ENCODE measurements around the gene GFOD2. TPM values are rescaled to one million over a fixed set of nuclear protein-coding genes. Genes with fewer than 3 reads are reported as not detected.

The GFOD2 gene
- total RNA-seq, 2 experiments from 2014 or later: 16.2 to 18.0 TPM

GRCh38 chr16:67644038-67644437, 75.1 kb downstream of the GFOD2 start:
- H3K4me2 ChIP-seq (ENCODE audit: low read length): peak overlapping the region; percentile 97
- peak overlapping the region; percentile 76 for H3K4me3 ChIP-seq (ENCODE audit: low read depth, low read length, poor library complexity, severe bottlenecking)
- H3K9me3 ChIP-seq (ENCODE audit: low read length): no peaks in the 10 kb centered on the region
- intact Hi-C loops (cut with micrococcal nuclease; ENCODE audit: unreplicated experiment): loop anchor here (1.0 kb wide), 2 partner anchors 82 to 97 kb away; partner anchors contain the start of gene CTCF
- no peaks in the 10 kb centered on the region; the same call in 1 of the 2 replicates for H4K20me1 ChIP-seq (ENCODE audit: insufficient read depth, low read length)
- H3K79me2 ChIP-seq (ENCODE audit: insufficient read depth, low read depth, low read length): peaks cover 14% of the 10 kb centered on the region; the same call in 1 of the 2 replicates
- peaks cover 25% of the 10 kb centered on the region for H3K4me1 ChIP-seq (ENCODE audit: insufficient read depth, low read length, poor library complexity, severe bottlenecking)
- H3K36me3 ChIP-seq (ENCODE audit: insufficient read depth, low read length): peaks cover 39% of the 10 kb centered on the region
- CTCF ChIA-PET (ENCODE audit: unreplicated experiment): interaction anchor here (0.6 to 3.0 kb wide), 6 partner anchors 15 to 100 kb away, joined by 3 to 43 read pairs (median 5); partner anchors contain the start of genes ACD, CTCF and PARD6A
- TF ChIP-seq CTCF (conservative IDR thresholded peaks at IDR 0.05; ENCODE audit: low read length): no peak
- TF ChIP-seq EZH2phosphoT487 (IDR thresholded peaks at IDR 0.05; ENCODE audit: borderline replicate concordance, low read depth, low read length): no peak
- H3K27ac ChIP-seq (ENCODE audit: low read depth, low read length, poor library complexity, severe bottlenecking): peak overlapping the region; percentile 71
- no peak for DNase-seq (ENCODE audit: low spot score)
- POLR2A ChIA-PET: interaction anchor here (0.6 to 5.3 kb wide), 8 partner anchors 15 to 127 kb away, joined by 3 to 57 read pairs (median 5); partner anchors contain the start of gene ACD
- no TSS peak for BruUV-seq (replicated peaks)
- H2AFZ ChIP-seq (ENCODE audit: low read length): no peak overlapping the region; the same call in 1 of the 2 replicates
- H3K9me2 ChIP-seq (ENCODE audit: insufficient read depth, low read length): no peaks in the 10 kb centered on the region

DNA sequence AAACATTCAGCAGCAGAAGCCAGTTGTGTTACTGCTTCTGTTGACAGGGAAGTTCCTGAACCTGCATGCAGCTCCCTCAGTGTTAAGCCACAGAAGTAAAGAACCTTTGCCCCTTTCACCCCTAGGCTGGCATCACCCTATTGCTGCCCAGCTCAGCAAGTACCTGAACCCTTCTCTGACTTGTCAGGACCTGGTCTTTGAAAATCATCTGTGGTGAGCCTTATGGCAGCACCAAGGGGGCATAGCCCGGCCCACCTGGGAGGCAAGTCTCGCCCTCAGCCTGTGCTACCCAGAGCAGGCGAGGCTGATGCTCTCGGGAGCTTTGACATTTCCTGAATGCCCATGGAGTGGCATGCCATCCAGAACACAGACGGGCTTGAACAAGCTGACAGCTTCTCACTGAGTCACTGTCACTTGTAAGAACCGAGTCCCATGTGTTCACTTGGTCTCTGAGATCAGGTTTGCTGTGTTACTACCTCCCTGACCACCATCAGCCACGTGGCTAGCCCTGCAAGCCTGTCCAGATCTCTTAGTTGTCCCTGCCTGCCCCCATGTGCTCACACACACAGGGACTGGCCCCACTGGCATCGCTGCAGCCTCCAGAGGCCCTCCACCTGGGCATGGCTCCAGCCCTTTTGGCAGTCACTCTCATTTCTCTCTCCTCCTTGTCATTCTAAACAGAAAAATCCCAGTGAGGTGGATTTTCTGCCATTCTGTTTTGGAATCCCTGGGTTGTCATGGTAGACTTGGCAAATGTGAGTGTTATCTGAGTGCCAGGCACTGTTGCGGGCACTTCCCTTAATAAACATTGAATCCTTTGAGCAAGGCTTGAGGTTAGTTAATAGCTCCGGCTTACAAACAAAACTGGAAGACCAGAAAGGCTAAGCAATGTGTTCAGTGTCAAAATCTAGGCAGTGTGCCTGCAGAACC, 77.1 kb downstream of the GFOD2 start:
- Histone ChIP-seq H3K4me2 (ENCODE audit: low read length) (no peak overlapping the region), H3K36me3 (ENCODE audit: insufficient read depth, low read length) (peaks cover 48% of the 10 kb centered on the region), H3K9me2 (ENCODE audit: insufficient read depth, low read length) (no peaks in the 10 kb centered on the region), H2AFZ (ENCODE audit: low read length) (no peak overlapping the region), H3K4me1 (ENCODE audit: insufficient read depth, low read length, poor library complexity, severe bottlenecking) (peaks cover 25% of the 10 kb centered on the region), H3K27ac (ENCODE audit: low read depth, low read length, poor library complexity, severe bottlenecking) (no peak overlapping the region), H3K79me2 (ENCODE audit: insufficient read depth, low read depth, low read length) (peaks cover 14% of the 10 kb centered on the region; the same call in 1 of the 2 replicates), H3K9me3 (ENCODE audit: low read length) (no peaks in the 10 kb centered on the region), H3K4me3 (ENCODE audit: low read depth, low read length, poor library complexity, severe bottlenecking) (no peak overlapping the region), H4K20me1 (ENCODE audit: insufficient read depth, low read length) (no peaks in the 10 kb centered on the region)
- POLR2A ChIA-PET: interaction anchor here (0.5 to 4.6 kb wide), 5 partner anchors 10 to 125 kb away, joined by 3 to 57 read pairs (median 5); no protein-coding TSS in a partner anchor
- CTCF ChIA-PET (ENCODE audit: unreplicated experiment): interaction anchor here (0.9 to 1.3 kb wide), 2 partner anchors 95 kb away, joined by 4 read pairs; no protein-coding TSS in a partner anchor
- TF ChIP-seq CTCF (conservative IDR thresholded peaks at IDR 0.05; ENCODE audit: low read length) (no peak), EZH2phosphoT487 (IDR thresholded peaks at IDR 0.05; ENCODE audit: borderline replicate concordance, low read depth, low read length) (no peak)
- DNase-seq (ENCODE audit: low spot score): no peak
- intact Hi-C loops (cut with micrococcal nuclease; ENCODE audit: unreplicated experiment): no loop called here
- BruUV-seq (replicated peaks): no TSS peak

Data from OCI-LY7 (cell line).